H1 (cell line): ENCODE data around the gene DECR2. TPM values are rescaled to one million over a fixed set of nuclear protein-coding genes. Genes with fewer than 3 reads are reported as not detected.
"Not testable (repeated sequence)": the region's sequence is repeated elsewhere in the genome, so short reads cannot be mapped to it uniquely, and the experiment has no call there.

ENCODE experiments used
- CTCF ChIA-PET: fragments of 300-600 bp; sonication (Branson Sonifier 250); formaldehyde crosslinking; loops from one replicate; lab custom pipeline; 2021; ENCODE audit not compliant: partially characterized antibody; lab: Charles Lee
- POLR2A ChIA-PET: fragments of 300-600 bp; sonication (Branson Sonifier 250); formaldehyde crosslinking; loops from one replicate; lab custom pipeline; 2021; ENCODE audit warnings: inconsistent platforms; ENCODE audit not compliant: partially characterized antibody; lab: Charles Lee
- DNase-seq, 2 experiments: peaks; one replicate each; pipeline versions ENCODE4 v3.0.0 to v3.0.0-alpha.2; 2010 to 2022; ENCODE audit warnings: low spot score in 2 of 2, low read depth in 1 of 2, mixed read lengths in 1 of 2
- FAIRE-seq: peaks from 2 replicates; lab custom pipeline; 2011; peaks lifted over from hg19 to GRCh38; lab: Jason Lieb, UNC
- H2AFZ ChIP-seq: 2 replicates; pipeline ENCODE4 v1.8.1; 2012; ENCODE audit warnings: low read length, inconsistent platforms
- H2AK5ac ChIP-seq: 2 replicates; pipeline ENCODE4 v1.6.1; 2013; ENCODE audit warnings: low read depth, low read length
- H2BK120ac ChIP-seq: replicated peaks from 2 replicates; pipeline ENCODE3; 2013; ENCODE audit warnings: low read depth, low read length, inconsistent platforms
- H2BK12ac ChIP-seq: 2 replicates; pipeline ENCODE4 v1.6.1; 2013; ENCODE audit warnings: low read depth, low read length
- H2BK15ac ChIP-seq: 2 replicates; pipeline ENCODE4 v1.6.1; 2013; ENCODE audit warnings: low read length
- H2BK20ac ChIP-seq: 2 replicates; pipeline ENCODE4 v1.6.1; 2013; ENCODE audit warnings: low read length
- H2BK5ac ChIP-seq: 2 replicates; pipeline ENCODE4 v1.6.1; 2013; ENCODE audit warnings: low read depth, low read length
- H3K14ac ChIP-seq: 2 replicates; pipeline ENCODE4 v1.6.1; 2013; ENCODE audit warnings: inconsistent platforms; ENCODE audit not compliant: insufficient read length
- H3K18ac ChIP-seq: 2 replicates; pipeline ENCODE4 v1.6.1; 2013; ENCODE audit warnings: low read length; ENCODE audit errors: extremely low read depth
- H3K23ac ChIP-seq: 2 replicates; pipeline ENCODE4 v1.6.1; 2013; ENCODE audit warnings: inconsistent platforms; ENCODE audit not compliant: insufficient read length
- H3K23me2 ChIP-seq: 2 replicates; pipeline ENCODE4 v1.6.1; 2013; ENCODE audit warnings: low read depth, low read length
- H3K27ac ChIP-seq: 2 replicates; pipeline ENCODE4 v1.6.1; 2011; ENCODE audit warnings: low read depth, low read length, inconsistent platforms
- H3K27me3 ChIP-seq, 4 experiments: replicated peaks in 1 of 4; 1 replicate in 1 of 4; 2 replicates in 3 of 4; pipeline versions ENCODE4 v1.6.1 to v1.8.1; 2011 to 2013; ENCODE audit warnings: low read length in 3 of 4, mild to moderate bottlenecking in 3 of 4, inconsistent platforms in 2 of 4, mixed read lengths in 2 of 4, moderate library complexity in 1 of 4; ENCODE audit not compliant: control insufficient read depth in 3 of 4, insufficient read depth in 3 of 4; ENCODE audit errors: extremely low read depth in 1 of 4
- H3K36me3 ChIP-seq, 4 experiments: 2 replicates each; pipeline versions ENCODE4 v1.6.1 to v1.8.1; 2011 to 2013; ENCODE audit warnings: mild to moderate bottlenecking in 4 of 4, low read length in 3 of 4, moderate library complexity in 2 of 4, control low read depth in 1 of 4, inconsistent platforms in 1 of 4; ENCODE audit not compliant: insufficient read depth in 4 of 4, control insufficient read depth in 2 of 4
- H3K4ac ChIP-seq: replicated peaks from 2 replicates; pipeline ENCODE3; 2013; ENCODE audit warnings: low read length, low read depth, mixed read lengths, inconsistent platforms; ENCODE audit not compliant: insufficient read length
- H3K4me1 ChIP-seq, 4 experiments: replicated peaks in 1 of 4; 1 replicate in 1 of 4; 2 replicates in 3 of 4; pipeline versions ENCODE4 v1.6.1 to v1.8.1; 2011 to 2013; ENCODE audit warnings: low read length in 3 of 4, inconsistent platforms in 2 of 4, mixed read lengths in 1 of 4; ENCODE audit not compliant: insufficient read depth in 4 of 4, control insufficient read depth in 3 of 4
- H3K4me2 ChIP-seq, 2 experiments: 2 replicates each; pipeline versions ENCODE4 v1.6.1 to v1.8.1; 2011 to 2013; ENCODE audit warnings: low read depth in 2 of 2, low read length in 2 of 2, control low read depth in 1 of 2, inconsistent platforms in 1 of 2, mild to moderate bottlenecking in 1 of 2; ENCODE audit not compliant: insufficient read depth in 1 of 2
- H3K4me3 ChIP-seq, 4 experiments: fragments of 200-600, 300-600 bp in 1 of 4; sonication (generic), shearing (Covaris generic), sonication (Bioruptor Twin) in 1 of 4; 2 replicates each; pipeline versions ENCODE4 v1.5.1 to v1.8.1; 2011 to 2016; ENCODE audit warnings: low read length in 4 of 4, low read depth in 3 of 4, control low read depth in 2 of 4, inconsistent platforms in 2 of 4, mild to moderate bottlenecking in 2 of 4, mixed read lengths in 1 of 4, moderate library complexity in 1 of 4; ENCODE audit not compliant: insufficient read depth in 2 of 4; ENCODE audit errors: extremely low read depth in 1 of 4
- H3K56ac ChIP-seq: replicated peaks from 2 replicates; pipeline ENCODE3; 2013; ENCODE audit warnings: low read depth, mild to moderate bottlenecking, mixed read lengths, low read length, inconsistent platforms; ENCODE audit not compliant: insufficient read length
- H3K79me1 ChIP-seq: 2 replicates; pipeline ENCODE4 v1.6.1; 2013; ENCODE audit warnings: low read depth, low read length, control low read depth
- H3K79me2 ChIP-seq, 2 experiments: 2 replicates each; pipeline versions ENCODE4 v1.6.1 to v1.8.1; 2012 to 2013; ENCODE audit warnings: low read length in 2 of 2, mild to moderate bottlenecking in 2 of 2, inconsistent platforms in 1 of 2; ENCODE audit not compliant: insufficient read depth in 2 of 2, control insufficient read depth in 1 of 2
- H3K9ac ChIP-seq, 4 experiments: replicated peaks in 1 of 4; 1 replicate in 1 of 4; 2 replicates in 3 of 4; pipeline versions ENCODE4 v1.6.1 to v1.8.1; 2011 to 2013; ENCODE audit warnings: low read depth in 3 of 4, low read length in 3 of 4, control low read depth in 2 of 4, mild to moderate bottlenecking in 2 of 4, moderate library complexity in 2 of 4, inconsistent platforms in 1 of 4; ENCODE audit errors: extremely low read depth in 1 of 4
- H3K9me3 ChIP-seq, 2 experiments: 2 replicates each; pipeline versions ENCODE4 v1.6.1 to v1.8.1; 2012 to 2013; ENCODE audit warnings: mild to moderate bottlenecking in 2 of 2, moderate library complexity in 2 of 2, control low read depth in 1 of 2, inconsistent platforms in 1 of 2, low read depth in 1 of 2, low read length in 1 of 2, mixed read lengths in 1 of 2; ENCODE audit not compliant: insufficient read depth in 2 of 2
- H4K20me1 ChIP-seq, 2 experiments: replicated peaks in 1 of 2; 2 replicates each; pipeline versions ENCODE3 to v1.8.1; 2011 to 2013; ENCODE audit warnings: inconsistent platforms in 2 of 2, low read length in 2 of 2, mild to moderate bottlenecking in 1 of 2; ENCODE audit not compliant: insufficient read depth in 2 of 2, control insufficient read depth in 1 of 2
- H4K5ac ChIP-seq: 2 replicates; pipeline ENCODE4 v1.6.1; 2013; ENCODE audit warnings: low read length, low read depth, mixed read lengths, inconsistent platforms; ENCODE audit not compliant: insufficient read length
- H4K8ac ChIP-seq: 2 replicates; pipeline ENCODE4 v1.8.0; 2013; ENCODE audit warnings: mild to moderate bottlenecking, moderate library complexity, low read length, inconsistent platforms; ENCODE audit not compliant: insufficient read depth; ENCODE audit errors: extremely low read depth
- H4K91ac ChIP-seq: replicated peaks from 2 replicates; pipeline ENCODE3; 2013; ENCODE audit warnings: low read length, mixed read lengths, inconsistent platforms; ENCODE audit not compliant: insufficient read length
- CTCF ChIP-seq, 3 experiments: IDR thresholded peaks; 1 replicate in 2 of 3; 2 replicates in 1 of 3; pipeline versions ENCODE4 v1.5.1 to v1.6.1; 2011; ENCODE audit warnings: low read length in 3 of 3, mild to moderate bottlenecking in 3 of 3, inconsistent platforms in 2 of 3, low read depth in 1 of 3, moderate library complexity in 1 of 3; ENCODE audit not compliant: insufficient read depth in 1 of 3; ENCODE audit errors: control extremely low read depth in 1 of 3
- E2F6 ChIP-seq: IDR thresholded peaks from 2 replicates; pipeline ENCODE4 v1.6.1; 2012; ENCODE audit warnings: inconsistent platforms
- YY1 ChIP-seq: IDR thresholded peaks from 2 replicates; pipeline ENCODE4 v1.6.1; 2011; ENCODE audit warnings: low read depth, mild to moderate bottlenecking, low read length
- WGBS, 2 experiments: shearing (Covaris generic) in 1 of 2; methylation state at CpG; one replicate each; pipeline versions ENCODE4 v1.1.6 to v1.1.7; 2013 to 2015; ENCODE audit warnings: low lambda C conversion rate in 2 of 2, mixed read lengths in 2 of 2, inconsistent platforms in 1 of 2, low coverage in 1 of 2, missing lambda C conversion rate in 1 of 2; ENCODE audit not compliant: insufficient replicate concordance in 2 of 2, insufficient coverage in 1 of 2, insufficient read length in 1 of 2; ENCODE audit errors: extremely low coverage in 1 of 2, missing lambda C conversion rate in 1 of 2; 5-methylcytosine and 5-hydroxymethylcytosine counted together
- polyA plus RNA-seq, 7 experiments: library from polyadenylated mRNA; depleted of rRNA in 3 of 7; stranded (reverse) in 5 of 7; unstranded in 2 of 7; fragments of >200 nt in 5 of 7; fragments of 200-250 nt in 2 of 7; gene quantifications; 1 replicate in 5 of 7; 2 replicates in 1 of 7; 4 replicates in 1 of 7; pipeline versions ENCODE4 v1.2.1 to v1.2.3, GENCODE V29; 2011 to 2013; ENCODE audit warnings: missing spikeins in 2 of 7, mixed read lengths in 2 of 7
- total RNA-seq: library from RNA; stranded (reverse); fragmentation: NEBNext Ultra II Directional; extraction: Animal tissue kit (Norgen Biotek cat#: 25700); gene quantifications from 2 replicates; pipeline ENCODE4 v1.2.1, GENCODE V29; 2021

DECR2 gene
- total and polyA plus RNA-seq, 2 of the 8 experiments (the other 6 are each of a cell fraction or from before 2014, with no cell fraction given): 28.2 to 39.9 TPM

- 0 out of 2 replicates have a peak, but pooled peaks have one; percentile 51 for TF ChIP-seq YY1
- peak; percentile 91 to 96 (median 92) for TF ChIP-seq CTCF (IDR thresholded peaks at IDR 0.05; ENCODE audit: control extremely low read depth in 1 of 3, insufficient read depth in 1 of 3, low read depth in 1 of 3, low read length in 3 of 3)
- TF ChIP-seq E2F6: no peak
Observed at GRCh38 chr16:361872-362701, 39.6 kb upstream of the DECR2 start (continued).

- POLR2A ChIA-PET: interaction anchor here (0.7 to 2.4 kb wide), 10 partner anchors 8 to 253 kb away, joined by 3 to 7 read pairs (median 4); partner anchors contain the start of genes AXIN1, HBQ1, LUC7L and MRPL28
- not testable (repeated sequence) for H4K91ac ChIP-seq, H3K4me2 ChIP-seq, H3K9me3 ChIP-seq, H2BK5ac ChIP-seq, H3K23ac ChIP-seq, H3K79me2 ChIP-seq, H3K4ac ChIP-seq, H3K79me1 ChIP-seq, H3K9ac ChIP-seq, H2AK5ac ChIP-seq, H2BK20ac ChIP-seq, H3K14ac ChIP-seq, H3K56ac ChIP-seq, FAIRE-seq, H3K27ac ChIP-seq, H3K18ac ChIP-seq, H3K36me3 ChIP-seq, H2BK120ac ChIP-seq, H2AFZ ChIP-seq, H3K4me1 ChIP-seq, DNase-seq, H4K20me1 ChIP-seq, H3K27me3 ChIP-seq, H2BK12ac ChIP-seq, H3K23me2 ChIP-seq, H2BK15ac ChIP-seq, H3K4me3 ChIP-seq, H4K5ac ChIP-seq
- 100% methylated on average over 6 of the region's 24 CpGs; no CpG with 5 or more reads in 1 of the 2 experiments for WGBS, 2 experiments
- 0 out of 2 replicates have a peak overlapping the region, but pooled peaks have one; percentile 35 for H4K8ac ChIP-seq
- CTCF ChIA-PET: interaction anchor here (0.7 to 2.7 kb wide), 32 partner anchors 8 to 297 kb away, joined by 3 to 15 read pairs (median 4); partner anchors contain the start of genes ARHGDIG, HBQ1 and MRPL28
Observed at GRCh38 chr16:362702-362999, 39.0 kb upstream of the DECR2 start.
